GM21825 (cell line): Measurements from ENCODE around the gene NPIPA8.
"Not testable (repeated sequence)": the region's sequence is repeated elsewhere in the genome, so short reads cannot be mapped to it uniquely, and the experiment has no call there.

Experiments used
- ATAC-seq: cut with Tn5 transposase; IDR thresholded peaks from one replicate; pipeline ENCODE4 v1.9.1; 2021; ENCODE audit warnings: mild to moderate bottlenecking, moderate library complexity; ENCODE audit not compliant: unreplicated experiment

Gene NPIPA8

DNA sequence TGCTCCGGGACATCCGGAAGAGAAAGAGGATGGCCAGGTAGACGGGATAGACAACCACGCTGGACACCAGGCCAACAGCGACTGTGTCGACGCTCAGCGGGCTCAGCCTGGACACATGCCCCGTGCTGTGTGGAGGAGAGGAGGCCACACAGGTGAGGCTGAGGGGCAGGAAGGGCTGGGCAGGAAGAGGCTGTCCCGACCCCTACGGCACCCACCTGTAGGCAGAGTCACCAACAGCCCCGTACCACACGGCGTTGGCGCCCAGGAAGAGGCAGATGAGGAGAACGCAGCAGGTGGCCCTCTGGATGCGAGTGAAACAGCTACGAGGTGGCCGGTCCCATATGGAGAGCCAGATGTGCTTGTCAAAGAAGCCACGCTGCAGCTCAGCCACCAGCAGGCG, at the start of gene NPIPA8:
Gene NPIPA8, minus strand, starts transcription at position 101 of the 400 bp plus-strand sequence. CDS start 4,074 bp downstream, outside the sequence.
- ATAC-seq, result not testable (repeated sequence)

DNA sequence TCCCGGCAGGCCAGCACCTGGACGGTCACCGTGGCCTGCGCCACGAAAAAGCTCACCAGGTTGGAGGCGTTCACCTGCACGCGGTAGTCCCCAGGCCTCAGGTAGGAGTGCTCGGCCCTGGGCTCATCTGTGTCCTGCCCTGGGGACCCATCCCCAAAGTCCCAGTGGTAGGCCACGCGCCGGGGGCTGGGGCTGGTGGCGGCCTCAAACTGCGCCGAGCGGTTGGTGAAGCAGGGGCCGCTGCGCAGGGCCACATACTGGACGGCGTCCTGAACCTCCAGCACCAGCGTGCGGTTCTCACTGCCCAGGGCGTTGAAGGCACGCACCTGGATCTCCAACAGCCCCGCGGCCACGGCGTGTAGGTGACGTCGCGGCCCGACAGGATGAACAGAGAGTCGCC, 48.7 kb upstream of the NPIPA8 start:
- ATAC-seq, result not testable (repeated sequence)

DNA sequence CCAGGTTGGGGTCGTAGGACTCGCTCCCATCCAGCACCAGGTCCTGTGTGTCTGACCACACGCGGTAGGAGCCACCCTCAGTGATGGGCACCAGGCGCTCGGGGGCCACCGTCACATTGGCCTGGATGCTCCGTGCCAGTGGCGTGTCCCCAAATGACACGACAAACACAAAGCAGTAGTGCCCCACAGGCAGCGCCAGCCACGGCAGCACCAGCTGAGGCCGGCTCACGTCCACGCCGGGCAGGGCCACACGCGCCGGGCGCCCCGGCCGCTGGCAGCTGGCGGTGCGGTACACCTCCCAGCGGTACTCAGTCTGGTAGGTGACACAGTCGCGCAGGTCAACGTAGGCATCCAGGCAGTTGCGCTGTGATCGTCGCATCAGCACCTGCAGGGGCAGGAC, 48.3 kb upstream of the NPIPA8 start:
- ATAC-seq, result not testable (repeated sequence)

- not testable (repeated sequence) for ATAC-seq
These were observed 47.6 kb upstream of the NPIPA8 start for GRCh38 chr16:18384098-18384636.

DNA sequence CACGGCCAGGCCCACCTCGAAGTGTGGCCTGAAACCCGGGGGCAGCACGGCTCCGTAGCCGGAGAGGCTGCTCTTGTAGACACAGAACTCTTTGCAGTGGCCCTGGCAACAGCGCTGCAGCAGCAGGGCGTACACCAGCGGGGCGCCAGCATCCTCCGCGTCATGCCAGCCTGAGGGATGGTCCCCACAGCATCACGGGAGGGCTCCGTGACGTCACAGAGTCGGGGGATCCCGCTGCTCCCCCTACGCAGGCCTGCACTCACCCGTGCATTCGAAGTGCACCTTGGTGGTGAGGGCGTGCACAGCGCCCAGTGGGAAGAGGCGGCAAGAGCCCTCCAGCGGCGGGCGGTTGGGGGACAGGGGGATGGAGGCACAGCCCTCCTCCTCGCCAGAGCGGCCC, 46.2 kb upstream of the NPIPA8 start:
- ATAC-seq, result not testable (repeated sequence)

DNA sequence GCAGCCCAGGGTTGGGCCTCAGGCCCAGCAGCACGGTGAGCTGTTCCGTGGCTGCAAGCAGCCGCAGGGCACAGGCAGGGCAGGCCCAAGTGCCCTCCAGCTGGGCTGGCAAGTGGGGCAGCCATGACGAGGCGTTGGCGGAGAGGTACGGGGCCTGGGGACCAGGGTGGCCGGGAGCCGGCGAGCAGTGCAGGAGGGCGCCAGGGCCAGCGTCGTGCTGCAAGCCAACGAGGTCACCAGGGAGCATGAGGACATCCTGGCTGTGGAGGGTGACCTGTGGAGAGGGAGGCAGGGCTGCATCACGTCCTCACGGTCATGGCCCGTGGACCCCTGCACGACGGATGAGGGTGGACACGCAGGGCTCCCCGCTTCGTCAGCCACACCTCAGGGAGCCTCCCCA, 11.2 kb upstream of the NPIPA8 start:
- ATAC-seq, result not testable (repeated sequence)

DNA sequence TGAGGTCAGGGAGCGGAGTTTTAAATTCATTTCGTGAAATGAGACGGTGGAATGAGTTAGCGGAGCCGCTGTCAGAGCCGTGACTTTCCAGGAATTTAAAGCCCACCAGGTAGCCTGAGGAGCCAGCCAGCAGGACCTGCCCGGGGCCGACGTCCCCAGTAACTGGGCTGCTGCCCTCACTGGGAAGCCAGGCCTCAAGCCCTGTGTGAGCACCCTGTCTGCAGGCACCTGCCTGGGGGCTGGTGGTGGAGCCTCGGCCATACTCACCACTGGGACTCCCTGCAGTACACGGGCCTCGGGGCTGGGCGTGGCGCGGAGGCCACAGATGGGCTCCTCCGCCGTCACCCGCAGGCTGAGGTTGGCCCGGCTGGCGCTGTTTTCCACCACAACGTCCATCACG, 10.5 kb upstream of the NPIPA8 start:
- not testable (repeated sequence) for ATAC-seq

DNA sequence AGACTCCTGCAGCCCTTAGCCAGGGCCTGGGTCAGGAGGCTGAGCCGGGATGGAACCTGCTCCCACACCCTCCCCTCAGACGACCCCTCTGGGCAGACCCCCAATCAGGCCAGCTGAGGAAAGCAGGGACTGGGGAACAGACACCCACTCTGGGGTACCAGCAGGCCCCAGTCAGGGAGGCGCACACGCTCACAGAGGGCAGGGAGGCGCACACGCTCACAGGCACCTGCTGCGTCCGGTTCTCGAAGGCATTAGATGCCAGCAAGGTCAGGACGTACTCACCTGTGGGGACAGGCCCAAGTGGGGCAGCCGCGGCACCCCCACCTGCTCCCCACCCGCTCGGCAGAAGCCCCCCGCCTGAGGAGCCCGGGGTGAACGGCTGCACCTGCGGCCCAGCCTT, 8.1 kb upstream of the NPIPA8 start:
- not testable (repeated sequence) for ATAC-seq

DNA sequence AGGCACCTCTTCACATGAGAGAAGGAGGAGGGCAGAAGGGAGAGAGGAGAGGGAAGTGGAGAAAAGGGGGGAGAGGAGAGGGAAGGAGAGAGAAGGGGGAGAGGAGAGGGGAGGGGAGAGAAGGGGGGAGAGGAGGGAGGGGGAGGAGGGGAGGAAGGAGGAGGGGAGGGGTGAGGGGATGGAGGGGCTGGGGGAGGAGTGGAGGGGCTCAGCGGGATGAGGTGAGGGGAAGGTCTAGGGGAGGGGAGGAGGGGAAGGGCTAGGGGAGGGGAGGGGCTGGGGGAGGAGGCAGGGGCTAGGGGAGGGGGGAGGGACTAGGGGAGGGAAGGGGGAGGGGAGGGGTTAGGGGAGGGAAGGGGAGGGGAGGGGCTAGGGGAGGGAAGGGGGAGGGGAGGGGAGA, 5.5 kb upstream of the NPIPA8 start:
- ATAC-seq, result not testable (repeated sequence)

GRCh38 chr16:18341417-18341960, 5.0 kb upstream of the NPIPA8 start:
- ATAC-seq, result not testable (repeated sequence)

- ATAC-seq, result not testable (repeated sequence)
These were observed 2.7 kb upstream of the NPIPA8 start for GRCh38 chr16:18339210-18339609.

DNA sequence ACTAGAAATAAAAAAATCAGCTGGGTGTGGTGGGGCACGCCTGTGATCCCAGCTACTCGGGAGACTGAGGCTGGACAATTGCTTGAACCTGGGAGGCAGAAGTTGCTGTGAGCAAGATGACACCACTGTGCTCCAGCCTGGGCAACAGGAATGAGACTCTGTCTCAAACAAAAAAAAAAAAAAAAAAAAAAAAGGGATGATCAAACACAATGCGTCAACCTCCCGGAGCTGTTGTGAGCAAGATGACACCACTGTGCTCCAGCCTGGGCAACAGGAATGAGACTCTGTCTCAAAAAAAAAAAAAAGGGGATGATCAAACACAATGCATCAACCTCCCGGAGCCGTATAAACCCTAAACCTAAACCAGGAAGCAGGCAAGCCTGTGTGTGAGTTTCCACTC, 24.7 kb downstream of the NPIPA8 start:
- not testable (repeated sequence) for ATAC-seq

DNA sequence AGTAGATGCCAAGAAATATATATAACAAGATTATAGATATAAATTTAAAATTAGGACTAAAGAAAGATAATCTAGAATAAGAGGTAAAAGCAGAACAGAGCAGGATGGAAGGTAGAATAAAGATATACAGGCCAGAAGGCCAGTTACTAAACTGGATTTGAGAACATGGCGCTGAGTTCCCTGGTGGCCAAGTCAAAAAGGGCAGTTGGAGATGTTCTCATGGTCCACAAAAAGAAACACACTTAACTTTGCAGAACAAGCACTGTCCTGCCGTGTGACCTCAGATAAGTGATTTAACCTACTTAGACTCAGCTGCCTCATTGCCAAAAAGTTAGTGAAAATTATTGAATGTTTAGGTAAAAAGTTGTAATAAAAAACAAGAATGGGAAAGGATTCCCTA, 27.4 kb downstream of the NPIPA8 start:
- ATAC-seq, result not testable (repeated sequence)

DNA sequence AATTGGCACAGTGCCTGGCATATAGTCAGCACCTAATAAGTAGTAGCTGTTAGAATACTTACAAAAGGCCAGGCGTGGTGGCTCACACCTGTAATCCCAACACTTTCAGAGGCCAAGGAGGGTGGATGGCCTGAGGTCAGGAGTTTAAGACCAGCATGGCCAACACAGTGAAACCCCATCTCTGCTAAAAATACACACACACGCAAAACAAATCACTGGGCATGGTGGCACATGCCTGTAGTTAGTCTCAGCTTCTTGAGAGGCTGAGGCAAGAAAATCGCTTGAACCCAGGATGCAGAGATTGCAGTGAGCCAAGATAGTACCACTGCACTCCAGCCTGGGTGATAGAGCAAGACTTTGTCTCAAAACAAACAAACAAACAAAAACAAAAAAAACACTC, 29.3 kb downstream of the NPIPA8 start:
- ATAC-seq, result not testable (repeated sequence)

DNA sequence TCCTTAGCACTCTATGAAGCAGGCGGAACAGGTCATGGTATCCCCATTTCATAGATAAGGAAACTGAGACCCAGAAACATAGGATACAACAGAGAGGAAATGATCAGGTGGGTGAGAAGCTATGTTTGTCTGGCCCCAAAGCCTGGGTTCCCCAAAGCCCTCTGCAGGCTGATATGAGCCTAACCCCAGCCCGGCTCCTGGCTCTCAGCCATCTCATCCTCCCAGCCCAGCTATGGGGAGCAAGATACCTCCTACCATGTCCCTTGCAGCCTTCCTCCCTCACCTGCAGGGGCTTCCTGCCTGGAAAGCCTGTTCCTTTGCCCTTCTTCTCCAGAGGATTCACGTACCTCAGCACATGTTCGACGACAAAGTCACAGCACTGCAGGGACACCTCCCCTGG, 30.5 kb downstream of the NPIPA8 start:
- ATAC-seq, result not testable (repeated sequence)

DNA sequence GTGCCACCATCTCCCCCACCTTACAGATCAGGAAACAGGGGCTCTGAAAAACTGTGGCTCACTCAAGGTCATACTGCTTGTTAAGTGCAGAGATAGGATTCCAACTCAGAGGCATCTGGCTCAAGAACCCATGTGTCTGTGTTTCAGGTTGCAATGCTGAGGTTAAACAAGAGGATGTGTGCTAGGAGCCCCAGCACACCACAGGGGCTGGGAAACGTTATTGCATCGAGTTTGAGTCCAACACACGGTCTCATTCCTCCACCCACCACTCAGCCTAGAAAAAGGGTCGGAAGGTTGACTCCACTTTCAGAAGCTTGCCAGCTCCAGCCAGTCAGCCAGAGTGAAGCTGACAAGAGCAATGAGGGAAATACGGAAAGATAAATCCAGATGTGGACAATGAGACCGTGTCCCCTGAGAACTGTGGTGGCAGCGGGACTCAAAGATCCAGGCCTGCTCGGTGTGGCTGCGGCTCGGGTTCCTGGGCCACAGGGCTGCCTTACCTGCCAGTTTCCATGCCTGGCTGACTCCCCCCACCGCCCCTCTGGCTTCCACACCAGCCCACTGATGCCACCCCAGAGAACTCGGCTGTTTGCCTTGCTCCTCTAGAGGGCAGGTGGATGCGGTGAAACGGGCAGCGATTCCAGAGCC, 33.4 kb downstream of the NPIPA8 start:
- not testable (repeated sequence) for ATAC-seq

- ATAC-seq, result not testable (repeated sequence)
These were observed 38.8 kb downstream of the NPIPA8 start for GRCh38 chr16:18297714-18298113.

GRCh38 chr16:18296931-18297330, 39.6 kb downstream of the NPIPA8 start:
- not testable (repeated sequence) for ATAC-seq

DNA sequence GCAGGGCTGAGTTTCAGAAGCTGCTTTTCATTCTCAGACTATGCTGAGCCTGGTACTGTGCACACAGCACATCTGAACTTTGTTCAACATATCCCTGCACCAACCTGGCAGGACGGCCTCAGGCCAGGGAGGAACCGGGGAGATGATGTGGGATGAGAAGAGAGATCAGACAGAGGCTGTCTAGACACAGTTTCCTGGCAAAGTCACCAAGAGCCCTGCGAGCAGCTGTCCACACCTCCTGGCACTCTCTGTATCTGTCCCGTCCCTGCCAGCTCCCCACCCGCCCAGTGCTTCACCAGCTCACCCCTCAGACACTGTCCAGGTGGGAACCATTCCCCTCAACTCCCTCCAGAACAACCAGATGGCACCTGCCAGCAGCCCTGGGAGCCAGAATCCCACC, 42.2 kb downstream of the NPIPA8 start:
- not testable (repeated sequence) for ATAC-seq

GRCh38 chr16:18293337-18293956, 43.1 kb downstream of the NPIPA8 start:
- not testable (repeated sequence) for ATAC-seq

GRCh38 chr16:18290959-18291358, 45.6 kb downstream of the NPIPA8 start:
- ATAC-seq, result not testable (repeated sequence)

- not testable (repeated sequence) for ATAC-seq
These were observed 50.2 kb downstream of the NPIPA8 start for GRCh38 chr16:18286342-18286741.
